ENCODE results near the gene DCTN5.

DNA sequence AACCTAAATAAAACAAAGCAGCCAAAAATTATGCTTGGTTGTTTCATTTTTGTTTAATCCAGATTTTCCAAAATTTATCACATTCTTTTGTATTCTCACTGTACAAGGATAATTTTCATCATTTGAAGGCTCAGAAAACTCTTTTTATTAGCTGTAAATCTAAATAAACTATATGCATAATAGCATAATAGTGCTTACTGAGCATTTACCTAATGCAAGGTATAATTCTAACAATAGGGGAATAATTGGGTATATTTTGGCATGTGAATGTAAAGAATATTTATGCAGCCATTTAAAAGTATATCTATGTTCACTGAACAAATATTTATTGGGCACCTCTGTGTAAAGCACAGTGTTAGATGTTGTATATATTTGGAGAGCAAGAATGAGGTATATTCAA is 17.2 kb upstream of the DCTN5 start:
- TF ChIP-seq, protein P1, sequence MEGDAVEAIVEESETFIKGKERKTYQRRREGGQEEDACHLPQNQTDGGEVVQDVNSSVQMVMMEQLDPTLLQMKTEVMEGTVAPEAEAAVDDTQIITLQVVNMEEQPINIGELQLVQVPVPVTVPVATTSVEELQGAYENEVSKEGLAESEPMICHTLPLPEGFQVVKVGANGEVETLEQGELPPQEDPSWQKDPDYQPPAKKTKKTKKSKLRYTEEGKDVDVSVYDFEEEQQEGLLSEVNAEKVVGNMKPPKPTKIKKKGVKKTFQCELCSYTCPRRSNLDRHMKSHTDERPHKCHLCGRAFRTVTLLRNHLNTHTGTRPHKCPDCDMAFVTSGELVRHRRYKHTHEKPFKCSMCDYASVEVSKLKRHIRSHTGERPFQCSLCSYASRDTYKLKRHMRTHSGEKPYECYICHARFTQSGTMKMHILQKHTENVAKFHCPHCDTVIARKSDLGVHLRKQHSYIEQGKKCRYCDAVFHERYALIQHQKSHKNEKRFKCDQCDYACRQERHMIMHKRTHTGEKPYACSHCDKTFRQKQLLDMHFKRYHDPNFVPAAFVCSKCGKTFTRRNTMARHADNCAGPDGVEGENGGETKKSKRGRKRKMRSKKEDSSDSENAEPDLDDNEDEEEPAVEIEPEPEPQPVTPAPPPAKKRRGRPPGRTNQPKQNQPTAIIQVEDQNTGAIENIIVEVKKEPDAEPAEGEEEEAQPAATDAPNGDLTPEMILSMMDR (IDR thresholded peaks at IDR 0.05): no peak
- no peak for TF ChIP-seq POLR2A (IDR thresholded peaks at IDR 0.05)

Data from body of pancreas (tissue), 4 donors.